B cell (primary cell): Measurements from ENCODE around the gene TCEANC2. TPM values are rescaled to one million over a fixed set of nuclear protein-coding genes. Genes with fewer than 3 reads are reported as not detected.

Experiments
- ATAC-seq: fragments of 200-7000 bp; cut with Tn5 transposase; one replicate; pipeline ENCODE4 v1.10.0; 2021; ENCODE audit warnings: low read depth, mild to moderate bottlenecking, moderate number of reproducible peaks, moderate library complexity
- CTCF ChIA-PET: fragments of 350-600 bp; sonication (Branson Sonifier 250); formaldehyde crosslinking; loops from one replicate; lab custom pipeline; 2021; ENCODE audit warnings: antibody characterized with exemption, inconsistent platforms; lab: Charles Lee
- POLR2A ChIA-PET: fragments of 350-600 bp; sonication (Branson Sonifier 250); formaldehyde crosslinking; loops from one replicate; lab custom pipeline; 2021; ENCODE audit warnings: antibody characterized with exemption; lab: Charles Lee
- DNase-seq: peaks from one replicate; pipeline ENCODE4 v3.0.0; 2013
- H2AFZ ChIP-seq: 2 replicates; pipeline ENCODE4 v1.6.1; 2012; ENCODE audit warnings: mild to moderate bottlenecking, low read depth, low read length; ENCODE audit not compliant: insufficient read depth, poor library complexity, severe bottlenecking
- H3K27ac ChIP-seq, 2 donors: 1 replicate in 1 of 2; 2 replicates in 1 of 2; pipeline ENCODE4 v1.5.1; 2012 to 2013; ENCODE audit warnings: low read length in 2 of 2, mild to moderate bottlenecking in 2 of 2, moderate library complexity in 1 of 2
- H3K27me3 ChIP-seq, 4 experiments: fragments of 200-600 bp in 1 of 4; sonication (generic) in 1 of 4; replicated peaks in 1 of 4; 1 replicate in 2 of 4; 2 replicates in 2 of 4; pipeline versions ENCODE4 v1.6.1 to v1.7.0; 2013 to 2016; ENCODE audit warnings: low read length in 3 of 4, mild to moderate bottlenecking in 2 of 4, mixed read lengths in 1 of 4, moderate library complexity in 1 of 4; ENCODE audit not compliant: insufficient read depth in 4 of 4, control insufficient read depth in 3 of 4; ENCODE audit errors: control extremely low read depth in 1 of 4
- H3K36me3 ChIP-seq, 2 experiments: replicated peaks in 1 of 2; 1 replicate in 1 of 2; 2 replicates in 1 of 2; pipeline versions ENCODE4 v1.6.1 to v1.7.1; 2013; ENCODE audit warnings: low read length in 1 of 2; ENCODE audit not compliant: insufficient read depth in 2 of 2, control insufficient read depth in 1 of 2; ENCODE audit errors: control extremely low read depth in 1 of 2, extremely low read depth in 1 of 2
- H3K4me1 ChIP-seq, 2 donors: fragments of 200-600 bp in 1 of 2; sonication (generic) in 1 of 2; 1 replicate in 1 of 2; 2 replicates in 1 of 2; pipeline versions ENCODE4 v1.5.1 to v1.6.1; 2013 to 2017; ENCODE audit warnings: low read length in 2 of 2; ENCODE audit not compliant: control insufficient read depth in 2 of 2, insufficient read depth in 2 of 2
- H3K4me2 ChIP-seq: replicated peaks from 2 replicates; pipeline ENCODE3; 2012; ENCODE audit warnings: mild to moderate bottlenecking, low read depth, low read length; ENCODE audit not compliant: poor library complexity, severe bottlenecking
- H3K4me3 ChIP-seq, 5 experiments: fragments of 200-600 bp in 1 of 5; sonication (generic) in 1 of 5; 1 replicate in 3 of 5; 2 replicates in 2 of 5; pipeline versions ENCODE4 v1.5.1 to v1.7.0; 2011 to 2016; ENCODE audit warnings: low read length in 4 of 5, mild to moderate bottlenecking in 4 of 5, low read depth in 2 of 5, control low read depth in 1 of 5, moderate library complexity in 1 of 5; ENCODE audit not compliant: insufficient read depth in 1 of 5; ENCODE audit errors: control extremely low read depth in 1 of 5, extremely low read depth in 1 of 5
- H3K79me2 ChIP-seq: fragments of 200-600 bp; sonication (generic); one replicate; pipeline ENCODE4 v1.6.0; 2016; ENCODE audit warnings: low read length; ENCODE audit not compliant: control insufficient read depth, insufficient read depth
- H3K9ac ChIP-seq: fragments of 200-600 bp; sonication (generic); 2 replicates; pipeline ENCODE4 v1.6.1; 2017; ENCODE audit warnings: mild to moderate bottlenecking, low read length, moderate library complexity
- H3K9me3 ChIP-seq, 3 donors: one replicate each; pipeline versions ENCODE4 v1.6.1 to v1.7.1; 2013; ENCODE audit warnings: low read length in 2 of 3; ENCODE audit not compliant: control insufficient read depth in 2 of 3, insufficient read depth in 1 of 3; ENCODE audit errors: control extremely low read depth in 1 of 3
- H4K20me1 ChIP-seq: 2 replicates; pipeline ENCODE4 v1.6.0; 2012; ENCODE audit warnings: mild to moderate bottlenecking, low read length; ENCODE audit not compliant: insufficient read depth, control insufficient read depth, poor library complexity, severe bottlenecking
- H3K27ac Mint-ChIP-seq: one replicate; pipeline ENCODE4 v1.8.0; 2021; ENCODE audit warnings: mixed read lengths
- H3K27me3 Mint-ChIP-seq: one replicate; pipeline ENCODE4 v1.8.0; 2021; ENCODE audit warnings: mixed read lengths
- H3K4me1 Mint-ChIP-seq: one replicate; pipeline ENCODE4 v1.8.0; 2021; ENCODE audit warnings: mixed read lengths
- H3K4me3 Mint-ChIP-seq: one replicate; pipeline ENCODE4 v1.8.0; 2021; ENCODE audit warnings: mixed read lengths
- H3K9me3 Mint-ChIP-seq: one replicate; pipeline ENCODE4 v1.8.0; 2022; ENCODE audit warnings: mixed read lengths; ENCODE audit not compliant: insufficient read depth
- CTCF ChIP-seq: fragments of 200-600 bp; IDR thresholded peaks from one replicate; pipeline ENCODE4 v1.8.0; 2022; ENCODE audit warnings: antibody characterized with exemption, mild to moderate bottlenecking
- EZH2 ChIP-seq: IDR thresholded peaks from 2 replicates; pipeline ENCODE4 v1.6.1; 2012; ENCODE audit warnings: borderline replicate concordance, low read depth, mild to moderate bottlenecking, moderate library complexity, low read length; ENCODE audit not compliant: insufficient read depth, poor library complexity, severe bottlenecking
- WGBS: methylation state at CpG from one replicate; pipeline ENCODE4 v1.1.5; 2013; ENCODE audit warnings: missing lambda C conversion rate; ENCODE audit not compliant: insufficient coverage; 5-methylcytosine and 5-hydroxymethylcytosine counted together
- intact Hi-C: fragments of 100-400 bp; cut with micrococcal nuclease; formaldehyde crosslinking; loops from one replicate; pipeline ENCODE4 v1.10.0; 2022
- polyA plus RNA-seq: library from polyadenylated mRNA; depleted of rRNA; stranded (reverse); fragments of >200 nt; gene quantifications from 2 replicates; pipeline ENCODE4 v1.2.3, GENCODE V29; 2012
- total RNA-seq, 2 donors: library from RNA; stranded (reverse); fragments of 120-200 nt in 1 of 2; gene quantifications; 1 replicate in 1 of 2; 2 replicates in 1 of 2; pipeline versions ENCODE4 v1.2.3 to v1.2.4, GENCODE V29; 2013 to 2022

TCEANC2 gene
- total and polyA plus RNA-seq, 2 donors (not counting 1 experiment from before 2014, with no cell fraction given) = 8.0 to 15.9 TPM

GRCh38 chr1:54144366-54144765 lies 91.0 kb downstream of the TCEANC2 start:
- no peak for DNase-seq
- no peaks in the 10 kb centered on the region for H3K4me1 Mint-ChIP-seq
- CTCF ChIA-PET = no interaction called here
- Histone ChIP-seq H3K4me1 (no peaks in the 10 kb centered on the region), H3K36me3 (no peaks in the 10 kb centered on the region), H3K27me3 (no peaks in the 10 kb centered on the region), H2AFZ (no peak overlapping the region), H3K79me2 (no peaks in the 10 kb centered on the region), H3K4me3 (no peak overlapping the region), H3K9me3 (no peaks in the 10 kb centered on the region), H4K20me1 (no peaks in the 10 kb centered on the region), H3K27ac (no peak overlapping the region), H3K4me2 (no peak overlapping the region), H3K9ac (no peak overlapping the region)
- no peak overlapping the region for H3K27ac Mint-ChIP-seq
- no peak for ATAC-seq
- H3K9me3 Mint-ChIP-seq = no peaks in the 10 kb centered on the region
- H3K27me3 Mint-ChIP-seq = peaks cover 10% of the 10 kb centered on the region
- no peak overlapping the region for H3K4me3 Mint-ChIP-seq
- TF ChIP-seq CTCF (no peak), EZH2 (no peak)
- intact Hi-C loops = no loop called here
- WGBS = 97% methylated on average over 11 of the region's 11 CpGs
- POLR2A ChIA-PET = no interaction called here

- Histone ChIP-seq H4K20me1 (no peaks in the 10 kb centered on the region), H3K9ac (no peak overlapping the region), H3K9me3 (no peaks in the 10 kb centered on the region), H3K27me3 (no peaks in the 10 kb centered on the region), H3K79me2 (no peaks in the 10 kb centered on the region), H3K4me2 (no peak overlapping the region), H3K4me1 (no peaks in the 10 kb centered on the region), H3K4me3 (no peak overlapping the region), H2AFZ (no peak overlapping the region), H3K36me3 (no peaks in the 10 kb centered on the region), H3K27ac (no peak overlapping the region)
- ChIA-PET POLR2A (no interaction called here), CTCF (no interaction called here)
- ATAC-seq = no peak
- Mint-ChIP-seq H3K4me1 (no peaks in the 10 kb centered on the region), H3K27ac (no peak overlapping the region), H3K9me3 (no peaks in the 10 kb centered on the region), H3K27me3 (no peaks in the 10 kb centered on the region), H3K4me3 (no peak overlapping the region)
- 80% methylated on average over 2 of the region's 3 CpGs for WGBS
- no peak for DNase-seq
- intact Hi-C loops = no loop called here
- TF ChIP-seq CTCF (no peak), EZH2 (no peak)
These were observed 96.3 kb downstream of the TCEANC2 start for GRCh38 chr1:54149734-54150133.
